Measurements from ENCODE around the gene BCAR3.

The BCAR3 gene

DNA sequence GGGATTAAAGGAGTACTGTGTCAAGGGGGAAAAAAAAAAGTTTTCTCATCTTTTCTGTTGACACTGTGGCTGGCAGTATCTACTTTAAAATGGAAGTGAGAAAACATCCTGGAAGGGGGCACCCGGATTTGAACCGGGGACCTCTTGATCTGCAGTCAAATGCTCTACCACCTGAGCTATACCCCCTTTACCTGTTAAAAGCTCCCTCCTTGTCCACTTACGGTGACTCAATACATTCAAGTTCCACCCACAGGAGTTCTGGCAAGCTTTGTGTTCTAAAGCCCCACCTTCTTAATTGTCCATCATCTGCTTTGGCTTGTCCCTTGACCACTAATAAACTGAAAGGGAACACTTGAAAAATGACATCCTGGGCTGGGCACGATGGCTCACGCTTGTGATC is 165.5 kb downstream of the BCAR3 start:
- in situ Hi-C loops (cut with MboI; ENCODE audit: low sequenced_read_pairs) = no loop called here

Data from hTERT RPE-1 (cell line).